WTC11 (cell line): ENCODE results near the gene SEZ6L. TPM values are rescaled to one million over a fixed set of nuclear protein-coding genes. Genes with fewer than 3 reads are reported as not detected.

Experiments
- ATAC-seq: fragments of 200-7000 bp; cut with Tn5 transposase; 2 replicates; pipeline ENCODE4 v1.10.0; 2021; ENCODE audit warnings: mild to moderate bottlenecking, moderate library complexity
- CTCF ChIA-PET: fragments of 300-600 bp; sonication (Branson Sonifier 250); formaldehyde crosslinking; loops from one replicate; lab custom pipeline; 2021; ENCODE audit warnings: antibody characterized with exemption; lab: Charles Lee
- POLR2A ChIA-PET: fragments of 350-600 bp; sonication (Branson Sonifier 250); formaldehyde crosslinking; loops from one replicate; lab custom pipeline; 2021; ENCODE audit warnings: antibody characterized with exemption; lab: Charles Lee
- DNase-seq: peaks from one replicate; pipeline ENCODE4 v3.0.0; 2021; ENCODE audit warnings: low spot score
- H3K27ac Mint-ChIP-seq: 2 replicates; pipeline ENCODE4 v1.8.0; 2021; ENCODE audit warnings: mixed read lengths
- H3K27me3 Mint-ChIP-seq: 2 replicates; pipeline ENCODE4 v1.8.0; 2021; ENCODE audit warnings: low read depth, mild to moderate bottlenecking, moderate library complexity, mixed read lengths
- H3K36me3 Mint-ChIP-seq: 2 replicates; pipeline ENCODE4 v1.8.0; 2021; ENCODE audit warnings: mixed read lengths
- H3K4me1 Mint-ChIP-seq: 2 replicates; pipeline ENCODE4 v1.8.0; 2022; ENCODE audit warnings: mixed read lengths
- H3K4me3 Mint-ChIP-seq: 2 replicates; pipeline ENCODE4 v1.8.0; 2021; ENCODE audit warnings: mild to moderate bottlenecking, moderate library complexity, mixed read lengths
- H3K9me3 Mint-ChIP-seq: 2 replicates; pipeline ENCODE4 v1.8.0; 2021; ENCODE audit warnings: mixed read lengths
- AFF4 ChIP-seq: sonication (generic); formaldehyde crosslinking; IDR thresholded peaks from 2 replicates; pipeline ENCODE4 v1.8.1; 2023; ENCODE audit warnings: mild to moderate bottlenecking, missing genetic modification reagents, borderline replicate concordance
- CBFB ChIP-seq: sonication (generic); formaldehyde crosslinking; IDR thresholded peaks from 2 replicates; pipeline ENCODE4 v1.8.1; 2022; ENCODE audit warnings: mild to moderate bottlenecking, low read depth, missing genetic modification reagents
- FOXP4 ChIP-seq: sonication (generic); formaldehyde crosslinking; IDR thresholded peaks from 2 replicates; pipeline ENCODE4 v1.8.0; 2022; ENCODE audit warnings: mild to moderate bottlenecking, missing genetic modification reagents
- HMGXB4 ChIP-seq: sonication (generic); formaldehyde crosslinking; IDR thresholded peaks from 2 replicates; pipeline ENCODE4 v1.8.1; 2023; ENCODE audit warnings: mild to moderate bottlenecking, moderate library complexity, missing genetic modification reagents
- MAX ChIP-seq: sonication (generic); formaldehyde crosslinking; IDR thresholded peaks from 2 replicates; pipeline ENCODE4 v1.8.0; 2022; ENCODE audit warnings: mild to moderate bottlenecking, missing genetic modification reagents
- NFYB ChIP-seq: sonication (generic); formaldehyde crosslinking; conservative IDR thresholded peaks from 2 replicates; pipeline ENCODE4 v1.8.0; 2022; ENCODE audit warnings: low read depth, missing genetic modification reagents
- PRDM15 ChIP-seq: sonication (generic); formaldehyde crosslinking; IDR thresholded peaks from 2 replicates; pipeline ENCODE4 v1.8.0; 2022; ENCODE audit warnings: missing genetic modification reagents
- SP1 ChIP-seq: sonication (generic); formaldehyde crosslinking; conservative IDR thresholded peaks from 2 replicates; pipeline ENCODE4 v1.8.1; 2022; ENCODE audit warnings: missing genetic modification reagents
- TCF7 ChIP-seq: sonication (generic); formaldehyde crosslinking; IDR thresholded peaks from 2 replicates; pipeline ENCODE4 v1.8.0; 2022; ENCODE audit warnings: mild to moderate bottlenecking, low read depth, missing genetic modification reagents, moderate library complexity
- TP53 ChIP-seq: sonication (generic); formaldehyde crosslinking; IDR thresholded peaks from 2 replicates; pipeline ENCODE4 v1.8.1; 2023; ENCODE audit warnings: mild to moderate bottlenecking, missing genetic modification reagents
- USF1 ChIP-seq: sonication (generic); formaldehyde crosslinking; IDR thresholded peaks from 2 replicates; pipeline ENCODE4 v1.8.0; 2022; ENCODE audit warnings: mild to moderate bottlenecking, missing genetic modification reagents
- ZBTB21 ChIP-seq: sonication (generic); formaldehyde crosslinking; IDR thresholded peaks from 2 replicates; pipeline ENCODE4 v1.8.1; 2023; ENCODE audit warnings: mild to moderate bottlenecking, missing genetic modification reagents, borderline replicate concordance
- ZNF121 ChIP-seq: sonication (generic); formaldehyde crosslinking; IDR thresholded peaks from 2 replicates; pipeline ENCODE4 v1.8.0; 2023; ENCODE audit warnings: missing genetic modification reagents
- ZNF138 ChIP-seq: sonication (generic); formaldehyde crosslinking; conservative IDR thresholded peaks from 2 replicates; pipeline ENCODE4 v1.8.1; 2022; ENCODE audit warnings: mild to moderate bottlenecking, moderate library complexity, missing genetic modification reagents
- total RNA-seq: library from RNA; stranded (reverse); gene quantifications from 3 replicates; pipeline ENCODE4 v1.2.3, GENCODE V29; 2021

Gene SEZ6L
- total RNA-seq, 1 experiment from 2014 or later: 0.57 TPM

- H3K27me3 Mint-ChIP-seq: peaks cover 8% of the 10 kb centered on the region
- ChIA-PET CTCF (interaction anchor here (0.6 to 4.1 kb wide), 4 partner anchors 10 to 586 kb away, joined by 3 to 19 read pairs (median 7); no protein-coding TSS in a partner anchor), POLR2A (no interaction called here)
- H3K9me3 Mint-ChIP-seq: no peaks in the 10 kb centered on the region; the same call in 1 of the 2 replicates
- TF ChIP-seq ZBTB21 (CRISPR knock-in tag) (no peak), AFF4 (CRISPR knock-in tag) (no peak), NFYB (CRISPR knock-in tag) (no peak), ZNF121 (CRISPR knock-in tag) (no peak)
- ATAC-seq (no peak), DNase-seq (no peak)
- H3K36me3 Mint-ChIP-seq: no peaks in the 10 kb centered on the region
- H3K27ac Mint-ChIP-seq: no peak overlapping the region
- H3K4me3 Mint-ChIP-seq: no peak overlapping the region
- peaks cover 3% of the 10 kb centered on the region; the same call in 1 of the 2 replicates for H3K4me1 Mint-ChIP-seq
Measured at GRCh38 chr22:26357813-26358212, 188.6 kb downstream of the SEZ6L start.

- Mint-ChIP-seq H3K9me3 (no peaks in the 10 kb centered on the region), H3K4me3 (no peak overlapping the region), H3K4me1 (peaks cover 3% of the 10 kb centered on the region; the same call in 1 of the 2 replicates), H3K36me3 (no peaks in the 10 kb centered on the region), H3K27ac (no peak overlapping the region), H3K27me3 (peaks cover 6% of the 10 kb centered on the region)
- ChIA-PET POLR2A (no interaction called here), CTCF (interaction anchor here (1.0 to 2.0 kb wide), 3 partner anchors 8 to 187 kb away, joined by 4 to 7 read pairs (median 6); no protein-coding TSS in a partner anchor)
- DNase-seq: no peak
- TF ChIP-seq PRDM15 (CRISPR knock-in tag): no peak
- no peak for TF ChIP-seq TCF7 (CRISPR knock-in tag)
- TF ChIP-seq HMGXB4: no peak
- TF ChIP-seq FOXP4 (CRISPR knock-in tag): no peak
- TF ChIP-seq USF1: no peak
- TF ChIP-seq TP53: no peak
- TF ChIP-seq ZNF138 (CRISPR knock-in tag): no peak
- no peak for TF ChIP-seq MAX
- no peak for TF ChIP-seq CBFB (CRISPR knock-in tag)
- no peak for TF ChIP-seq SP1 (CRISPR knock-in tag)
- no peak for ATAC-seq
Measured at GRCh38 chr22:26359156-26359555, 189.9 kb downstream of the SEZ6L start.
